Lung (tissue), 12 donors: Measurements from ENCODE around the gene PLA2G5. TPM values are rescaled to one million over a fixed set of nuclear protein-coding genes. Genes with fewer than 3 reads are reported as not detected.

Experiments used
- ATAC-seq: fragments of 200-7000 bp; cut with Tn5 transposase; one replicate; pipeline ENCODE4 v1.9.1; 2020; ENCODE audit warnings: moderate number of reproducible peaks; ENCODE audit not compliant: insufficient read depth, low FRiP score
- DNase-seq, 3 donors: peaks; one replicate each; pipeline ENCODE4 v3.0.0-alpha.2; 2013 to 2017
- H3K27ac ChIP-seq, 2 donors: one replicate each; pipeline ENCODE4 v1.5.1; 2013; ENCODE audit warnings: mild to moderate bottlenecking in 2 of 2, moderate library complexity in 2 of 2, control low read depth in 1 of 2, inconsistent platforms in 1 of 2, low read depth in 1 of 2, low read length in 1 of 2
- H3K27me3 ChIP-seq, 3 donors: one replicate each; pipeline ENCODE4 v1.5.1; 2013; ENCODE audit warnings: low read length in 2 of 3; ENCODE audit not compliant: control insufficient read depth in 3 of 3, insufficient read depth in 3 of 3
- H3K36me3 ChIP-seq, 4 donors: one replicate each; pipeline ENCODE4 v1.5.1; 2013; ENCODE audit warnings: low read length in 4 of 4, mild to moderate bottlenecking in 1 of 4, moderate library complexity in 1 of 4; ENCODE audit not compliant: control insufficient read depth in 4 of 4, insufficient read depth in 4 of 4
- H3K4me1 ChIP-seq, 5 donors: one replicate each; pipeline ENCODE4 v1.5.1; 2013; ENCODE audit warnings: low read length in 5 of 5, mild to moderate bottlenecking in 2 of 5, moderate library complexity in 1 of 5; ENCODE audit not compliant: control insufficient read depth in 5 of 5, insufficient read depth in 5 of 5
- H3K4me3 ChIP-seq: one replicate; pipeline ENCODE4 v1.5.1; 2013; ENCODE audit warnings: mild to moderate bottlenecking, control low read depth, moderate library complexity
- H3K9ac ChIP-seq, 2 donors: one replicate each; pipeline ENCODE4 v1.5.1; 2013; ENCODE audit warnings: low read length in 2 of 2, control low read depth in 1 of 2; ENCODE audit not compliant: insufficient read depth in 1 of 2
- H3K9me3 ChIP-seq, 4 donors: one replicate each; pipeline ENCODE4 v1.5.1; 2013; ENCODE audit warnings: low read length in 3 of 4, mild to moderate bottlenecking in 1 of 4, moderate library complexity in 1 of 4; ENCODE audit not compliant: control insufficient read depth in 4 of 4, insufficient read depth in 3 of 4
- WGBS, 2 donors: extraction: QIAGEN DNeasy Blood & Tissue Kit; methylation state at CpG; one replicate each; pipeline ENCODE4 v1.1.7; 2013; 5-methylcytosine and 5-hydroxymethylcytosine counted together
- polyA plus RNA-seq, 2 donors: library from polyadenylated mRNA; stranded (reverse); fragments of 200-250 nt; gene quantifications; one replicate each; pipeline ENCODE4 v1.2.1, GENCODE V29; 2013
- total RNA-seq, 2 donors: library from RNA; depleted of rRNA in 1 of 2; stranded (reverse); fragments of >200 nt in 1 of 2; gene quantifications; one replicate each; pipeline ENCODE4 v1.2.1, GENCODE V29; 2014 to 2021
- TF ChIP-seq, protein P1 (sequence below): IDR thresholded peaks from 2 replicates; pipeline ENCODE4 v1.5.1; 2012; ENCODE audit warnings: mild to moderate bottlenecking; ENCODE audit errors: control extremely low read depth, extremely low read depth
- donor health status: control.
- donor health status: control.
- donor health status: Bipolar disorder and iron deficiency.
- donor health status: healthy.
- donor health status: DM: yes; HTN: yes; CAD: no.

Gene PLA2G5
- total and polyA plus RNA-seq, 4 donors: 1.1 to 6.5 (median 2.6) TPM

DNA sequence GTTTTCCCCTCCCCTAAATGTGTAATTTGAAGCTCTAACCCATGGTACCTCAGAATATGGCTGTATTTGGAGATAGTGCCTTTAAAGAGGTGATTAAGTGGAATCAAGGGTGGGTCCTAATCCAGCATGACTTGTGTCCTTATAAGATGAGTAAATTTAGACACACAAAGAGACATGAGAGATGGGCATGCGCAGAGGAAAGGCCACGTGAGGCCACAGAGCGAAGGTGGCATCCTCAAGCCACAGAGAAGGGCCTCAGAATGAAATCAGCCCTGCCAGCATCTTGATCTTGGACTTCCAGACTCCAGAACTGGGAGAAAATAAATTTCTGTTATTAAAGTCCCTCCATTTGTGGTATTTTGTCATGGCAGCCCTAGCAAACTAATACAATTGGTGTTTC is 66.3 kb downstream of the PLA2G5 start:
- DNase-seq: no peak
- TF ChIP-seq, protein P1, sequence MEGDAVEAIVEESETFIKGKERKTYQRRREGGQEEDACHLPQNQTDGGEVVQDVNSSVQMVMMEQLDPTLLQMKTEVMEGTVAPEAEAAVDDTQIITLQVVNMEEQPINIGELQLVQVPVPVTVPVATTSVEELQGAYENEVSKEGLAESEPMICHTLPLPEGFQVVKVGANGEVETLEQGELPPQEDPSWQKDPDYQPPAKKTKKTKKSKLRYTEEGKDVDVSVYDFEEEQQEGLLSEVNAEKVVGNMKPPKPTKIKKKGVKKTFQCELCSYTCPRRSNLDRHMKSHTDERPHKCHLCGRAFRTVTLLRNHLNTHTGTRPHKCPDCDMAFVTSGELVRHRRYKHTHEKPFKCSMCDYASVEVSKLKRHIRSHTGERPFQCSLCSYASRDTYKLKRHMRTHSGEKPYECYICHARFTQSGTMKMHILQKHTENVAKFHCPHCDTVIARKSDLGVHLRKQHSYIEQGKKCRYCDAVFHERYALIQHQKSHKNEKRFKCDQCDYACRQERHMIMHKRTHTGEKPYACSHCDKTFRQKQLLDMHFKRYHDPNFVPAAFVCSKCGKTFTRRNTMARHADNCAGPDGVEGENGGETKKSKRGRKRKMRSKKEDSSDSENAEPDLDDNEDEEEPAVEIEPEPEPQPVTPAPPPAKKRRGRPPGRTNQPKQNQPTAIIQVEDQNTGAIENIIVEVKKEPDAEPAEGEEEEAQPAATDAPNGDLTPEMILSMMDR: no peak
- H3K9ac ChIP-seq: no peak overlapping the region
- WGBS, 2 donors: 97 to 98% methylated on average over 3 of the region's 3 CpGs
- no peaks in the 10 kb centered on the region for H3K36me3 ChIP-seq
- H3K9me3 ChIP-seq: no peaks in the 10 kb centered on the region
- H3K4me3 ChIP-seq: no peak overlapping the region
- no peak overlapping the region for H3K27ac ChIP-seq
- H3K27me3 ChIP-seq: no peaks in the 10 kb centered on the region
- peaks cover 0 to 10% (median 0%) of the 10 kb centered on the region in 5 donors for H3K4me1 ChIP-seq
- no peak for ATAC-seq

DNA sequence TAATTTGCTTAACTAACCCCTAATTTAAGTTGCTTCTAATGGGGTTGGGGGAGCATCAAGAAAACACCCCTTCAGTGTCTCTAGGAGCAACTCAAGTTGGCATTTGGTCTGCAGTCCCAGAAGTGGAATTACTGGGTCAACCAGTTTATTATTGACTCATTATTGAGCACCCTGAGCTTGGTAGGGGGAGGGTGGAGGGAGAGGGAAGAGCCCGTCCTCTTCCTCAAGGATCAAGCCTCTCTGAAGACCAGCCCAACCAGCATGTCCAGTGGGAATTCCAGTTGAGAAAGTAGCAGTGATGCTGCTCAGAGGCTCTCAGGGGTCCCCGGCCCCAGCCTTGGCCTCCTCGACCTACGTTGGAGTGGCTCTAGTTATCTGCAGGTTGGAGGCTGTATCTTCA is 67.1 kb downstream of the PLA2G5 start:
- Histone ChIP-seq H3K36me3 (no peaks in the 10 kb centered on the region), H3K27ac (no peak overlapping the region), H3K9me3 (no peaks in the 10 kb centered on the region), H3K27me3 (no peaks in the 10 kb centered on the region), H3K4me1 (peaks cover 0 to 10% (median 0%) of the 10 kb centered on the region in 5 donors), H3K4me3 (no peak overlapping the region), H3K9ac (no peak overlapping the region)
- ATAC-seq (no peak), DNase-seq (peak in 2 of 3 donors; percentile 26 to 61)
- TF ChIP-seq, protein P1: no peak
- WGBS, 2 donors: 74 to 93% methylated on average over 4 of the region's 4 CpGs

DNA sequence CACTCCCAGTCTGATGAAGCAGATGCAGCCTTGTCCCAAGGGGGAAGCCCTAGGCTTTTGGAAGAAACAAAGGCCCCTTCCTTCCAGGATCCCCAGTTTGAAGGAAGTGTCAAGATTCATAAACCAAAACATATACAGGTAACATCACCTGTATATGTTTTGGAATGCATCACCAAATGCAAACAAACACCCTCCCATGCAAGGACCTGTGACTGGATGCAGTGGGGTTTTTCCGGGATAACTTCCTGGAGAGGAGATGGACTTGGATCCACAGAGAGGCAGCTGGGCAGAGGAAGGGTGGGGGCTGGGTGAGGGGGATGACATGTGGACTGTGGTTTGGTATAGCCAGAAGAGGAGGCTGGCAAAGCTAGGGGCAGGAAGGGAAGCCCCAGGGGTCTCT is 67.6 kb downstream of the PLA2G5 start:
- H3K36me3 ChIP-seq: no peaks in the 10 kb centered on the region
- H3K27ac ChIP-seq: no peak overlapping the region
- H3K4me1 ChIP-seq: peaks cover 0 to 10% (median 0%) of the 10 kb centered on the region in 5 donors
- TF ChIP-seq, protein P1: no peak
- no peaks in the 10 kb centered on the region for H3K27me3 ChIP-seq
- H3K4me3 ChIP-seq: no peak overlapping the region
- H3K9me3 ChIP-seq: no peaks in the 10 kb centered on the region
- ATAC-seq (no peak), DNase-seq (no peak)
- H3K9ac ChIP-seq: no peak overlapping the region
- WGBS, 2 donors: 75 to 87% methylated on average over 1 of the region's 1 CpG

DNA sequence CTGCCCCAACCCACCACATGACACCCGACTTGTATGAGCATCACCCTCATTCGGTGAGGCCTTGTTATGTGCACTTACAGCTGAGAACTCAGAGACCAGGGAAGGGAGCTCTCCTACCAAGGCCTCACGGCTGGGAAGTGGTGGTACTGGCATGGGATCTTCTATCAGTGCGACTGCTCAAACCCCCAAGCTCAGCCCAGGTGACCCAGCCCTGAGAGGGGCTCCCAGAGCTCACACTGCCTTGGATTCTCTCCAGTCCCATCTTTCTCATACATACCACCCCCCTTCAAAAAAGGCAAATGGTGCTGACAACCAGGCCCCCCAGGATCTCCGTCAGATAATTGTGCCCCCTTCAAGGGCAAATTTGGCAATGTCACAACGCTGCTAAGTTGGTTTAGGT is 68.4 kb downstream of the PLA2G5 start:
- no peak for DNase-seq
- ATAC-seq: no peak
- Histone ChIP-seq H3K4me1 (peaks cover 0 to 10% (median 0%) of the 10 kb centered on the region in 5 donors), H3K27me3 (no peaks in the 10 kb centered on the region), H3K27ac (no peak overlapping the region), H3K9ac (no peak overlapping the region), H3K4me3 (no peak overlapping the region), H3K9me3 (no peaks in the 10 kb centered on the region), H3K36me3 (no peaks in the 10 kb centered on the region)
- WGBS, 2 donors: 92 to 94% methylated on average over 6 of the region's 6 CpGs
- TF ChIP-seq, protein P1: no peak
